ENCODE data around the gene VAV3.
"Not testable (repeated sequence)": the region's sequence is repeated elsewhere in the genome, so short reads cannot be mapped to it uniquely, and the experiment has no call there.

VAV3 gene

GRCh38 chr1:107668762-107669161 is 296.2 kb downstream of the VAV3 start:
- H3K9me3 Mint-ChIP-seq = no peaks in the 10 kb centered on the region
- no peak overlapping the region for H3K27ac Mint-ChIP-seq
- no peaks in the 10 kb centered on the region for H3K36me3 Mint-ChIP-seq (ENCODE audit: low read depth)
- H3K27me3 Mint-ChIP-seq (ENCODE audit: low read depth) = no peaks in the 10 kb centered on the region
- no peak overlapping the region for H3K4me3 Mint-ChIP-seq
- H3K4me1 Mint-ChIP-seq (ENCODE audit: low read depth) = no peaks in the 10 kb centered on the region

GRCh38 chr1:107666493-107666892 is 298.5 kb downstream of the VAV3 start:
- Mint-ChIP-seq H3K36me3 (ENCODE audit: low read depth) (no peaks in the 10 kb centered on the region), H3K9me3 (no peaks in the 10 kb centered on the region), H3K27ac (no peak overlapping the region), H3K27me3 (ENCODE audit: low read depth) (no peaks in the 10 kb centered on the region), H3K4me3 (no peak overlapping the region), H3K4me1 (ENCODE audit: low read depth) (no peaks in the 10 kb centered on the region)

- Mint-ChIP-seq H3K27ac (no peak overlapping the region), H3K27me3 (ENCODE audit: low read depth) (no peaks in the 10 kb centered on the region), H3K4me1 (ENCODE audit: low read depth) (no peaks in the 10 kb centered on the region), H3K9me3 (no peaks in the 10 kb centered on the region), H3K4me3 (no peak overlapping the region), H3K36me3 (ENCODE audit: low read depth) (no peaks in the 10 kb centered on the region)
Measured at GRCh38 chr1:107664982-107665925, 299.7 kb downstream of the VAV3 start.

GRCh38 chr1:107662971-107663370 is 302.0 kb downstream of the VAV3 start:
- no peak overlapping the region for H3K27ac Mint-ChIP-seq

GRCh38 chr1:107661158-107661557 is 303.8 kb downstream of the VAV3 start:
- no peaks in the 10 kb centered on the region for H3K27me3 Mint-ChIP-seq (ENCODE audit: low read depth)
- H3K9me3 Mint-ChIP-seq = no peaks in the 10 kb centered on the region
- no peak overlapping the region for H3K27ac Mint-ChIP-seq
- H3K36me3 Mint-ChIP-seq (ENCODE audit: low read depth) = no peaks in the 10 kb centered on the region
- no peaks in the 10 kb centered on the region for H3K4me1 Mint-ChIP-seq (ENCODE audit: low read depth)
- no peak overlapping the region for H3K4me3 Mint-ChIP-seq

More at GRCh38 chr1:107662971-107663370, 302.0 kb downstream of the VAV3 start:
- H3K4me3 Mint-ChIP-seq = no peak overlapping the region
- no peaks in the 10 kb centered on the region for H3K36me3 Mint-ChIP-seq (ENCODE audit: low read depth)
- no peaks in the 10 kb centered on the region for H3K27me3 Mint-ChIP-seq (ENCODE audit: low read depth)
- no peaks in the 10 kb centered on the region for H3K9me3 Mint-ChIP-seq
- no peaks in the 10 kb centered on the region for H3K4me1 Mint-ChIP-seq (ENCODE audit: low read depth)

GRCh38 chr1:107659961-107660360 is 305.0 kb downstream of the VAV3 start:
- H3K27me3 Mint-ChIP-seq (ENCODE audit: low read depth) = no peaks in the 10 kb centered on the region

GRCh38 chr1:107657356-107657755 is 307.6 kb downstream of the VAV3 start:
- no peaks in the 10 kb centered on the region for H3K27me3 Mint-ChIP-seq (ENCODE audit: low read depth)
- no peak overlapping the region for H3K4me3 Mint-ChIP-seq
- no peaks in the 10 kb centered on the region for H3K9me3 Mint-ChIP-seq
- no peak overlapping the region for H3K27ac Mint-ChIP-seq
- no peaks in the 10 kb centered on the region for H3K4me1 Mint-ChIP-seq (ENCODE audit: low read depth)
- no peaks in the 10 kb centered on the region for H3K36me3 Mint-ChIP-seq (ENCODE audit: low read depth)

More at GRCh38 chr1:107659961-107660360, 305.0 kb downstream of the VAV3 start:
- Mint-ChIP-seq H3K36me3 (ENCODE audit: low read depth) (no peaks in the 10 kb centered on the region), H3K9me3 (no peaks in the 10 kb centered on the region), H3K4me3 (no peak overlapping the region), H3K4me1 (ENCODE audit: low read depth) (no peaks in the 10 kb centered on the region), H3K27ac (no peak overlapping the region)

GRCh38 chr1:107653765-107654164 is 311.2 kb downstream of the VAV3 start:
- no peaks in the 10 kb centered on the region for H3K4me1 Mint-ChIP-seq (ENCODE audit: low read depth)
- H3K4me3 Mint-ChIP-seq = no peak overlapping the region
- H3K9me3 Mint-ChIP-seq = no peaks in the 10 kb centered on the region
- no peak overlapping the region for H3K27ac Mint-ChIP-seq
- H3K36me3 Mint-ChIP-seq (ENCODE audit: low read depth) = no peaks in the 10 kb centered on the region
- no peaks in the 10 kb centered on the region for H3K27me3 Mint-ChIP-seq (ENCODE audit: low read depth)

- Mint-ChIP-seq H3K9me3 (no peaks in the 10 kb centered on the region), H3K4me1 (ENCODE audit: low read depth) (no peaks in the 10 kb centered on the region), H3K27me3 (ENCODE audit: low read depth) (no peaks in the 10 kb centered on the region), H3K4me3 (no peak overlapping the region), H3K27ac (no peak overlapping the region), H3K36me3 (ENCODE audit: low read depth) (no peaks in the 10 kb centered on the region)
Measured at GRCh38 chr1:107653005-107653404, 312.0 kb downstream of the VAV3 start.

- H3K27ac Mint-ChIP-seq; H3K4me3 Mint-ChIP-seq; H3K27me3 Mint-ChIP-seq (ENCODE audit: low read depth); H3K9me3 Mint-ChIP-seq; H3K4me1 Mint-ChIP-seq (ENCODE audit: low read depth); H3K36me3 Mint-ChIP-seq (ENCODE audit: low read depth): not testable (repeated sequence)
Measured at GRCh38 chr1:107650825-107651224, 314.2 kb downstream of the VAV3 start.

- H3K36me3 Mint-ChIP-seq (ENCODE audit: low read depth) = no peaks in the 10 kb centered on the region
- H3K27ac Mint-ChIP-seq = no peak overlapping the region
- no peak overlapping the region for H3K4me3 Mint-ChIP-seq
- no peaks in the 10 kb centered on the region for H3K4me1 Mint-ChIP-seq (ENCODE audit: low read depth)
- H3K9me3 Mint-ChIP-seq = no peaks in the 10 kb centered on the region
- H3K27me3 Mint-ChIP-seq (ENCODE audit: low read depth) = no peaks in the 10 kb centered on the region
Measured at GRCh38 chr1:107649023-107649422, 316.0 kb downstream of the VAV3 start.

GRCh38 chr1:107648071-107648470 is 316.9 kb downstream of the VAV3 start:
- Mint-ChIP-seq H3K27me3 (ENCODE audit: low read depth) (no peaks in the 10 kb centered on the region), H3K27ac (no peak overlapping the region), H3K9me3 (no peaks in the 10 kb centered on the region), H3K4me3 (no peak overlapping the region), H3K4me1 (ENCODE audit: low read depth) (no peaks in the 10 kb centered on the region), H3K36me3 (ENCODE audit: low read depth) (no peaks in the 10 kb centered on the region)

GRCh38 chr1:107647012-107647411 is 318.0 kb downstream of the VAV3 start:
- H3K4me3 Mint-ChIP-seq = no peak overlapping the region
- H3K9me3 Mint-ChIP-seq = no peaks in the 10 kb centered on the region
- H3K36me3 Mint-ChIP-seq (ENCODE audit: low read depth) = no peaks in the 10 kb centered on the region
- H3K27me3 Mint-ChIP-seq (ENCODE audit: low read depth) = no peaks in the 10 kb centered on the region
- no peak overlapping the region for H3K27ac Mint-ChIP-seq
- H3K4me1 Mint-ChIP-seq (ENCODE audit: low read depth) = no peaks in the 10 kb centered on the region

GRCh38 chr1:107643766-107644165 is 321.2 kb downstream of the VAV3 start:
- Mint-ChIP-seq H3K27me3 (ENCODE audit: low read depth) (no peaks in the 10 kb centered on the region), H3K27ac (no peak overlapping the region), H3K9me3 (no peaks in the 10 kb centered on the region), H3K4me3 (no peak overlapping the region), H3K4me1 (ENCODE audit: low read depth) (no peaks in the 10 kb centered on the region), H3K36me3 (ENCODE audit: low read depth) (no peaks in the 10 kb centered on the region)

- H3K4me3 Mint-ChIP-seq = no peak overlapping the region
- no peaks in the 10 kb centered on the region for H3K27me3 Mint-ChIP-seq (ENCODE audit: low read depth)
- H3K9me3 Mint-ChIP-seq = no peaks in the 10 kb centered on the region
Measured at GRCh38 chr1:107640207-107640606, 324.8 kb downstream of the VAV3 start.

More at GRCh38 chr1:107640207-107640606, 324.8 kb downstream of the VAV3 start:
- Mint-ChIP-seq H3K4me1 (ENCODE audit: low read depth) (no peaks in the 10 kb centered on the region), H3K36me3 (ENCODE audit: low read depth) (no peaks in the 10 kb centered on the region), H3K27ac (no peak overlapping the region)
